Uterus (tissue), 4 donors: ENCODE data around the gene HORMAD2. TPM values are rescaled to one million over a fixed set of nuclear protein-coding genes. Genes with fewer than 3 reads are reported as not detected.

Experiments
- DNase-seq, 2 donors: peaks; one replicate each; pipeline ENCODE4 v3.0.0-alpha.2; 2019 to 2020
- H3K27ac ChIP-seq, 2 donors: fragments of 200-600 bp; sonication (generic); 1 replicate in 1 of 2; 2 replicates in 1 of 2; pipeline ENCODE4 v1.5.1; 2016 to 2018
- H3K27me3 ChIP-seq, 2 donors: fragments of 200-600 bp; sonication (generic); one replicate each; pipeline ENCODE4 v1.5.1; 2018 to 2019; ENCODE audit warnings: control low read depth in 1 of 2
- H3K36me3 ChIP-seq, 2 donors: fragments of 200-600 bp; sonication (generic); one replicate each; pipeline ENCODE4 v1.5.1; 2019; ENCODE audit warnings: control low read depth in 1 of 2
- H3K4me1 ChIP-seq, 2 donors: fragments of 200-600 bp; sonication (generic); one replicate each; pipeline ENCODE4 v1.5.1; 2018 to 2019; ENCODE audit warnings: control low read depth in 1 of 2
- H3K4me3 ChIP-seq, 2 donors: fragments of 200-600 bp; sonication (generic); 1 replicate in 1 of 2; 2 replicates in 1 of 2; pipeline ENCODE4 v1.5.1; 2018 to 2019; ENCODE audit warnings: mild to moderate bottlenecking in 1 of 2
- H3K9me3 ChIP-seq, 2 donors: fragments of 200-600 bp; sonication (generic); one replicate each; pipeline ENCODE4 v1.5.1; 2019; ENCODE audit warnings: control low read depth in 1 of 2
- POLR2A ChIP-seq, 2 donors: fragments of 450-650 bp; IDR thresholded peaks; one replicate each; pipeline ENCODE4 v1.6.1; 2016; ENCODE audit warnings: antibody characterized with exemption in 2 of 2, mild to moderate bottlenecking in 1 of 2, moderate library complexity in 1 of 2
- intact Hi-C: fragments of 100-400 bp; cut with DNase I; formaldehyde crosslinking; loops from one replicate; pipeline ENCODE4 v1.15.1; 2023; ENCODE audit warnings: low total_unique reads
- total RNA-seq, 4 donors: library from RNA; depleted of rRNA in 3 of 4; stranded (reverse); fragments of >200 nt in 3 of 4; gene quantifications; one replicate each; pipeline versions ENCODE4 v1.1.0 to v1.2.4, GENCODE V29; 2014 to 2023
- TF ChIP-seq, protein P1 (sequence below), 4 experiments: fragments of 200-600 bp in 2 of 4; fragments of 450-650 bp in 2 of 4; sonication (generic) in 2 of 4; IDR thresholded peaks; one replicate each; pipeline ENCODE4 v1.5.1; 2016 to 2019; ENCODE audit warnings: antibody characterized with exemption in 4 of 4, mild to moderate bottlenecking in 2 of 4, moderate library complexity in 1 of 4
- donor health status: DM: yes; HTN: yes; CAD: no.

The HORMAD2 gene
- total RNA-seq, 4 donors from 2014 or later, result not detected

DNA sequence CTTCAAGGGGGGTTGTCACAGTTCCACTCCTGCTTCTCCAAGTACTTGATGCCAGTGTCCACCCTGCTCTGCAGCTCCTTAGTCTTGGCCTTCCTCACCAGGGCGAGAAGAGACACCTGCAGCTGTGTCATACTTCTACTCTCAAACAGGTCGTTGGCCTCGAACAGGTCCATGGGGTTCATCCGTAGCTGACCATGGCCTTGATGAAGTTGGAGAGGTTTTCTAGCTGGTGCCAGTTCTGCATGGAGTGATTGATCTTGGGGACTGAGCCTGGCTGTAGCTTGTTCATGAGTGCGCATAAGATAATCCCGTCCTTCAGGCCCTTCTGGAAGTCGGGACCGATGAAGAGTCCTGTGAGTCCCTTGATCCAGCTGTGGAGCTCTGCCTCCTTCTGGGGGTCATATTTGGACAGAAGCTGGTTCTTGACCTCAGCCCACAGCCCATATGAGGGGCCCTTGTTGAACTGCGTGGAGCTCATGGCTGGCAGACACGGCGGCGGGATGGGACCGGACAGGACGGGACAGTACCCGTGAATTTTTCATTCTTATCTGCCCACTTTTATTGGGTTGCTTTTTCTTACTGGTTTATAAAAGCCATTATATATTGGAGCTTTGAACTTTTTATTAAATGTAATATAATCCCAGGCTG is 33.4 kb upstream of the HORMAD2 start:
- intact Hi-C loops, result no loop called here
- Histone ChIP-seq H3K9me3 (no peaks in the 10 kb centered on the region), H3K27me3 (no peaks in the 10 kb centered on the region), H3K36me3 (no peaks in the 10 kb centered on the region), H3K27ac (no peak overlapping the region), H3K4me3 (no peak overlapping the region), H3K4me1 (peaks cover 0 to 2% of the 10 kb centered on the region in 2 donors)
- DNase-seq, result no peak
- no peak for TF ChIP-seq POLR2A (IDR thresholded peaks at IDR 0.05)
- TF ChIP-seq, protein P1, sequence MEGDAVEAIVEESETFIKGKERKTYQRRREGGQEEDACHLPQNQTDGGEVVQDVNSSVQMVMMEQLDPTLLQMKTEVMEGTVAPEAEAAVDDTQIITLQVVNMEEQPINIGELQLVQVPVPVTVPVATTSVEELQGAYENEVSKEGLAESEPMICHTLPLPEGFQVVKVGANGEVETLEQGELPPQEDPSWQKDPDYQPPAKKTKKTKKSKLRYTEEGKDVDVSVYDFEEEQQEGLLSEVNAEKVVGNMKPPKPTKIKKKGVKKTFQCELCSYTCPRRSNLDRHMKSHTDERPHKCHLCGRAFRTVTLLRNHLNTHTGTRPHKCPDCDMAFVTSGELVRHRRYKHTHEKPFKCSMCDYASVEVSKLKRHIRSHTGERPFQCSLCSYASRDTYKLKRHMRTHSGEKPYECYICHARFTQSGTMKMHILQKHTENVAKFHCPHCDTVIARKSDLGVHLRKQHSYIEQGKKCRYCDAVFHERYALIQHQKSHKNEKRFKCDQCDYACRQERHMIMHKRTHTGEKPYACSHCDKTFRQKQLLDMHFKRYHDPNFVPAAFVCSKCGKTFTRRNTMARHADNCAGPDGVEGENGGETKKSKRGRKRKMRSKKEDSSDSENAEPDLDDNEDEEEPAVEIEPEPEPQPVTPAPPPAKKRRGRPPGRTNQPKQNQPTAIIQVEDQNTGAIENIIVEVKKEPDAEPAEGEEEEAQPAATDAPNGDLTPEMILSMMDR (IDR thresholded peaks at IDR 0.05), result no peak

DNA sequence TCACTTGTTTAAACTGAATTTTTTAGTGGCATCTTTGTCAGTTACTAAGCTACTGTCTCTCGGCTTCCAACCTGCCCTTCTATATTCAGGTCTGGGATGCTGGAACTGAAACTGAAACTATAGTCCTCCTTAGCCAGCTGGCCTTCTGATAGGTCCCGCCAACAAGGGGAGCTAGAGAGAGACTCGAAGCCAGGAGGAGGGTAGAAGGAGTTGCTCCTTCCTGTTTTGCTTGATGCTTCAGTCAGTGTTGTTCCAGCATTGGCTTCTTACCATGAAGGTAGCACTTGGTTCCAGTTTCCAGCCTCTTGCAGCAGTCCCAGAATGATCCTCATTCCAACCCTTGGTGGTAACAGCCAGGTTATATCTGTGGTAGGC is 32.9 kb upstream of the HORMAD2 start:
- intact Hi-C loops, result no loop called here
- no peak overlapping the region for H3K27ac ChIP-seq
- TF ChIP-seq POLR2A (IDR thresholded peaks at IDR 0.05), result no peak
- TF ChIP-seq, protein P1 (IDR thresholded peaks at IDR 0.05), result no peak

DNA sequence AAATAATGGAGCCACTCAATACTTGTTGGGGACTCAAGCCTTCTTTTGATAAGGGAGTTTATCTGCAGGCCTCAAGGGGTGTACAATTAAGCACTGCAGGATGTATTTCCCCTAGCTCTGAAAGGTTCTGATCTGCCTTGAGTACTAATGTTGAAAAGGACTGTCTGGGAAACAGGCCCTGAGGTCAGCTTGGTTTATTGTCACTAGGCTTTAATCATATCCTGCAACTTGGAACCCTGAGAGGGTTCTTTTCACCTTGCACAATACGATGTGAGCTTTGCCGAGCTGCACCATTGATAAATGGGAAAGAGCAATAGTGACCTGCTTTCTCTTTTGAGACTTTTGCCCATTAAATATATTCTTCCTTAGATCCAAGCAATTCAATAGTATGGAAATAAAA is 31.6 kb upstream of the HORMAD2 start:
- intact Hi-C loops, result no loop called here
- Histone ChIP-seq H3K36me3 (no peaks in the 10 kb centered on the region), H3K27ac (no peak overlapping the region), H3K4me3 (no peak overlapping the region), H3K27me3 (no peaks in the 10 kb centered on the region), H3K4me1 (peaks cover 0 to 2% of the 10 kb centered on the region in 2 donors), H3K9me3 (no peaks in the 10 kb centered on the region)
- no peak for DNase-seq
- TF ChIP-seq, protein P1 (IDR thresholded peaks at IDR 0.05), result no peak
- TF ChIP-seq POLR2A (IDR thresholded peaks at IDR 0.05), result no peak

More for the DNA sequence above, 32.9 kb upstream of the HORMAD2 start:
- Histone ChIP-seq H3K4me3 (no peak overlapping the region), H3K9me3 (no peaks in the 10 kb centered on the region), H3K27me3 (no peaks in the 10 kb centered on the region), H3K36me3 (no peaks in the 10 kb centered on the region), H3K4me1 (peaks cover 0 to 2% of the 10 kb centered on the region in 2 donors)
- DNase-seq, result no peak

DNA sequence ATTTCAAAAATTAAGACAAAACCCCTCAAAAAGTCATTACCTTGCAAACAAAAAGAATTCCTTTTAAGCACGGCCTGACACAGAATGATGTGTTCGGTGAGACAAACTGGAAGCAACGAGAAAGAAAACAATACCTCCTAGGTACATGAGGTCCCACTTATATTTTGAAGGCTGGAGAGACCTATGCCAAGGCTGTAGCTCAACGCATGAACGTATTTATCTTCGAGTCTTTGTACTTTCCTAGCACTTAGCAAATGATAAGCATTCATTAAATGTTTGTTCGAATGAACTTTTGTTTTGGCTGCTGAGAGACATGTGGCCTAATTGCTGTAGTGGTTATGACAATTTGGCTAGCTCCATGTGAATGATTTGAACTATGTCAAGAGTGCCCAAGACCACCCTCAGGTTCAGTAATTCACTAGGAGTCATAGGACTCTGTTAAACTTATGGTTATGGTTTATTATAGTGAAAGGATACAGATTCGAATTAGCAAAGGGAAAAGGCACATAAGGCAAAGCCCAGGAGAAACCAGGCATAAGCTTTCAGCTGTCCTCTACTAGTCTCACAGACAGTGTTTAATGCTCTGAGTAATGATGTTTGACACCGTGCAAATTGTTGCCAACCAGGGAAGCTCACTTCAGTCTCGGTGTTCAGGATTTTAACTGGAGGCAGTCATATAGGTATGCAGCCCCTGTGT is 26.0 kb upstream of the HORMAD2 start:
- Histone ChIP-seq H3K9me3 (no peaks in the 10 kb centered on the region), H3K36me3 (no peaks in the 10 kb centered on the region), H3K27ac (no peak overlapping the region), H3K4me3 (no peak overlapping the region), H3K27me3 (no peaks in the 10 kb centered on the region), H3K4me1 (no peaks in the 10 kb centered on the region)
- TF ChIP-seq POLR2A (IDR thresholded peaks at IDR 0.05), result no peak
- TF ChIP-seq, protein P1 (IDR thresholded peaks at IDR 0.05), result no peak
- no peak for DNase-seq
- intact Hi-C loops, result no loop called here

DNA sequence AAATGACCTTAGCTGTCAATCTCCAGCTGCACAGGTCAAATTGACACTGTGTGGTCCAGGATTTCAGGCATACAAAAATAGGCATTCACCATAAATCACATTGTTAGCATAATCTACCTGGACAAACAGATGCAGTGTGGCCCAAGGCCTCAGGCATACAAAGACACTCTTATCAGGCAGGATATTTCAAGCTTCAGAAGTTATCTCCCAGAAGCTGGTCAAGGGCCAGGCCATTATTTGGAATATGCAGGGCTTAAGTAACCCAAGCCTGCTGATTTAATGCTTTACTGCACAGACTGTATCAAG is 25.5 kb upstream of the HORMAD2 start:
- no peaks in the 10 kb centered on the region for H3K36me3 ChIP-seq
- H3K4me3 ChIP-seq, result no peak overlapping the region
- H3K27ac ChIP-seq, result no peak overlapping the region
- no peak for TF ChIP-seq POLR2A (IDR thresholded peaks at IDR 0.05)
- TF ChIP-seq, protein P1 (IDR thresholded peaks at IDR 0.05), result no peak
- intact Hi-C loops, result no loop called here
- H3K27me3 ChIP-seq, result no peaks in the 10 kb centered on the region
- H3K9me3 ChIP-seq, result no peaks in the 10 kb centered on the region
- H3K4me1 ChIP-seq, result no peaks in the 10 kb centered on the region
- DNase-seq, result no peak
